GM18868 (cell line): ENCODE data around the gene HNF1B.

Experiments
- ATAC-seq: cut with Tn5 transposase; IDR thresholded peaks from one replicate; pipeline ENCODE4 v1.9.1; 2021; ENCODE audit warnings: mild to moderate bottlenecking, moderate library complexity; ENCODE audit not compliant: unreplicated experiment

HNF1B gene

DNA sequence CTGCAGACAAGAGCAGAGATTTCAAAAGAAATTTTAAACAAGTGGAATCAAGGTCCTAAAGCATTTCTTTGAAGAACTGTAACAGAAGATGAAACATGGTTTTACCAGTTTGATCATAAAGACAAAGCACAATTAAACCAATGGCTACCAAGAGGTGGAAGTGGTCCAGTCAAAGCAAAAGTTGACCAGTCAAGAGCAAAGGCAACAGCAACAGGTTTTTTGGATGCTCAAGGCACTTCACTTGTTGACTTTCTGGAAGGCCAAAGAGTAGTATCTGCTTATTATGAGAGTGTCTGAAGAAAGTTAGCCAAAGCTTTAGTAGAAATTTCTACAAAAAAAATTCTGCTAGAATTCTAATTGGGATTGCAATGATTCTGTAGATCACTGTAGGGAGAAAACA, 106.9 kb downstream of the HNF1B start:
- ATAC-seq, result no peak
